SU-DHL-6 (cell line): Measurements from ENCODE around the gene ZNF438.

ENCODE experiments used
- CTCF ChIP-seq: fragments of 200-600 bp; sonication (generic); IDR thresholded peaks from one replicate; pipeline ENCODE4 v1.5.1; 2017; ENCODE audit warnings: antibody characterized with exemption, mild to moderate bottlenecking, low read length, moderate library complexity; ENCODE audit not compliant: insufficient read depth, poor library complexity, severe bottlenecking
- EZH2phosphoT487 ChIP-seq: fragments of 200-600 bp; sonication (generic), shearing (Covaris generic); conservative IDR thresholded peaks from 2 replicates; pipeline ENCODE4 v1.6.1; 2018; ENCODE audit warnings: mild to moderate bottlenecking, antibody characterized with exemption, low read length, moderate library complexity, mixed read lengths

- TF ChIP-seq CTCF (no peak), EZH2phosphoT487 (no peak)
Measured at GRCh38 chr10:31023558-31023957, 8.1 kb downstream of the ZNF438 start.
